NCI-H1930 (cell line): Measurements from ENCODE around the gene ITPRIP.

Experiments
- DNase-seq, 2 experiments: peaks; one replicate each; lab custom pipeline; 2025; lab: John Stamatoyannopoulos, UW

The ITPRIP gene

GRCh38 chr10:104326991-104327610, 11.2 kb downstream of the ITPRIP start:
- no peak for DNase-seq

DNA sequence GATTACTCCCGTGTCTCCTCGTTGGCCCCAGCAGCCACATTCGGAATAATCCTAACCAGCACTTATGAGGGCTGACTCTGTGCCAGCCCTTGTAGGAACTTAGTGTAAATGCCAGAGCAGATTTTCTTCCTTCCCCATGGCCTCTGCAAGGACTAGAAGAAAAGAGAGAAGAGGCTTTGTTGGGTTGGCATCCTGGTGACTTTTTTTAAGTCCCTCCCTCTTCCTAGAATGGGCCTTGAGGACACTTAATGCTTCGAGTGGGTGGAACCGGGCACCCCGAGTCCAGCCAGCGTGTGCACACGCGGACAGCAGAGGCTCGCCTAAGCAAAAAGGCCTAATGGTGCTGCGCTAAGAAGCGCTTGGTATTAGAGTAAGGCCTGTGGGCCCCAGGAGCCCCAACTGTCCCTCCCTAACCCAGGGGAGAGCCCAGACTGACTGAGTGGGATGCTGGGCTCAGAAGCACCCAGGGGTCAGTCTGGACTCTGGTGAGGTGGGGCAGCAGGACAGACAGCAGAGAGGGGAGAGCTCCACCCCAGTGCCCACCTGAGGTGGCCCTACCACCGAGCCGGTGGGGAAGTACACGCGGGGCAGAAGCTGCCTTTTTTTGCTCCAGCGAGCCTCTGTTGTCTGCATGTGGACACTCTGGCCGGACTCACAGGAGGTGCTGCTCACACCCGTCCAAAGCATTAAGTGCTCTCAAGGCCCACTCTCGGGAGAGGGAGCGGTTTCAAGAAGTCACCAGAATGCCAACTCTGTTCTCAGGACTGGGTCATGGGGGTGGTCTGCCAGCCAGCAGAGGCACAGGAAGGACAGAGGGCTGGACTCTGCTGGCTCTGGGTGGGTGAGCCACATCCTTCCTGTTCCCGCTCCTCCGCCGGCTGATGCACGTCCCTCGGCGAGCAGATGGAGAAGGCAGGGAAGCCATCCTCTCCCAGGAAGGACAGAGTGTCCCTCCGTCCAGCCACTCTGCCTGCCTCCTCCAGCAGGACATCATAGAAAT, 12.5 kb downstream of the ITPRIP start:
- DNase-seq, result no peak

- DNase-seq, result no peak
Measured at GRCh38 chr10:104324931-104325330, 13.3 kb downstream of the ITPRIP start.

DNA sequence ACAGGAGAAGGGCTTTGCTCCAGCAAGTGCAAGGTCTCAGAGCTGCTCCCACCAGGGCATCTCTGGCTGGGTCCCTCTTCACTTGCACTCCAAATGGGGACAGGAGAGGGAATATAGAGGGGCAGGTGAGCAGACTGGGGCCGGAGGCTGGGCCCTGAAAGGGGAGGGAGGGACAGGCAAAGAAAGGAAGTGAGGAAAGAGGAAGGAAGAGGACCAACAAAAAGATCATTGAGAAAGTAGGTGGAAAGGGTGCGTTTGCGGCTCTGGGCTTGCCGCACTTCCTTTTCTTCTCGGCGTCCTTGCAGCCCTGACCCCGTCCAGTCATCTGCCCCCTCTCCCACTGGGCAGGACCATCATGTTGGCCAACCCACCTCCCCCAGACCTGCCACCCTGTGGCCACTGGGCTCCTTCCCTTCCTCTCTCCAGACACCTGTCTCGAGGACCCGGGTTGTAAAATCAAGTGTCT, 14.0 kb downstream of the ITPRIP start:
- DNase-seq, result no peak

DNA sequence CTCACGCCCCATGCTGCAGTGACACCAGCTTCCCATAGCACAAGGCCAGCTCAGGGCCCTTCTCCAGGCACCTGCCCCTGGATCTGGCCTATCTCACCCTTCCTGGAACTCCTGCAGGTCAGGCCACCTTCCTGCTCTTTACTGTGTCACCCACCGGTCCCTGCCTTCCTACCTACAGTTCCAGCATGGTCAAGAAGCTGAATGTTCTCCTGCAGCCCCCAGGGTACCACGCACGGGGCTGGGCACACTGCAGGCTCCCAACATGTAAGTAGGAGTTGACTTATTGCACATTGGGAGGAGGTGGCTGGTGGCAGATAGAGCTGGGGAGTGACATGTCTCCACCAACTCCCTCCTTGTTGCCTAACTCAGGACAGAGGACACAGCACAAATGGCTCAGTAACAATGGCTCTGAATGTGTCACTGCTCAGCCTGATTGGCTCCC, 14.5 kb downstream of the ITPRIP start:
- DNase-seq, result no peak

DNA sequence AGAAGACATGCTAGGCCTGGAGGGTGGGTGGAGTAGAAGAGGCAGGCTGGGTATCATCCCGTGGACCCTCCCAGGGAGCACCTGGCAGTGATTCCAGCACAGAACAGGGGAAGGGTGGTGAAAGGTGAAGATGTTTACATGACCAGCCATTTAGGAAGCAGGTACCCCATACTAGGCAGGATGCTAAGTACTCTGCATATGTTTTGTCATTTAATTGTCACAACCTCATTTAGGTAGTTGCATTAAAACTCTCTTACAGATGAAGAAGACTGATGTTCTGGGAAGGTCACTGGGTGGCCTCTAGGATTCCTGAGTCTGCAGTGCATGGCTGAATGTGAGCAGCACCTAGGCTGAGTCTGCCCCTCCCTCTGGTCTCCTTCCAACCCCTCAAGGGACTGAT, 15.2 kb downstream of the ITPRIP start:
- DNase-seq, result no peak

- no peak for DNase-seq
Measured at GRCh38 chr10:104322416-104322782, 15.9 kb downstream of the ITPRIP start.

DNA sequence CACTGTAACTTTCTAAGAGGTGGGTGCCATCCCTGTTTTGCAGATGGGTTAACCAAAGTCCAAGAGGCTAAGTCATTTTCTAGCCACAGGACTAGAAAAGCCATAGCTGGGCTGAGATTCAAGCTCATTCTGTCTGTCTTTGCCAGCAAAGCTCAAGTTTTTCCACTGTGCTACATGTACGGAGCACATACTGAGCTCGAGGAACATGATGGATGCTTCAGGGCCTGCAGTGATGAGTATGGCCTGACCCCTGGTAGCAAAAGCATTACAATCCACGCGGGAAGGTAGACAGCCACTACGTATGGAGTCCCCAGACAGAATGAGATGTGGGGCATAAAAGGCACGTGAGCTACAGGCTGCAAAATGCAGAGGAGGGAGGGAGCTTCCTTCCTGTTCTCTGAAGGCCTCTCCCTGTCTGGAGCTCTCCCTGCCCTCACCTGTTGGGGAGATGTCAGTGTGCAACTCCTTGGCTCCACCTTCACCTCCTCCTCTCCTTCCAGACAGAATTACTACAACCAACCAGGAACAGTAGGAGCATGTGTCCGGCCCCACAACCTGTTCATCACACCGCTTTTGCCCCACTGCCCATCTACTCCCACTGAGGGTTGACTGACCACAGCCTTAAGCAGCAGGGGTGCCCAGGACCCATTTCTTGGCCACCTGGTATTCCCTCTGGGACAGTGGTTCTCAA, 16.4 kb downstream of the ITPRIP start:
- DNase-seq, result no peak

DNA sequence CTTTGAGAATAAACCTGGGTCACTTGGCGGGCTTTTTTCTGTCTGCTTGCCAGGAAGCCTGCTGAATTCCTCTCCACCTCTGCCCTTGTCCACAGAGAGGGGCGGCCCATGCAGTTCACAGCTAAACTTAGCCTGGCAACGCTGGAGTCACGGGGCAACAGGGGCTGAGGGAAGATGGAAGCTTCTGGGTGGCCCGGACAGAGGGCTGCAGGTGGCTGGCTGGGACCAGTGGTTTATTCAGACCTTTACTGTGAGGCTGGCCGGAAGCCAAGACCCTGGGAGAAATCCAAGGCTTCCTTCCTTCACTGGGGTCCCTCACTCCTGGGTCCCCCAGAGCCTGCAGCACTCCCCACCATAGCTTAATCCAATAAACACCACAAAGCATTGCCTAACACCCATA, 17.0 kb downstream of the ITPRIP start:
- no peak for DNase-seq

- no peak for DNase-seq
Measured at GRCh38 chr10:104318810-104319741, 19.2 kb downstream of the ITPRIP start.

DNA sequence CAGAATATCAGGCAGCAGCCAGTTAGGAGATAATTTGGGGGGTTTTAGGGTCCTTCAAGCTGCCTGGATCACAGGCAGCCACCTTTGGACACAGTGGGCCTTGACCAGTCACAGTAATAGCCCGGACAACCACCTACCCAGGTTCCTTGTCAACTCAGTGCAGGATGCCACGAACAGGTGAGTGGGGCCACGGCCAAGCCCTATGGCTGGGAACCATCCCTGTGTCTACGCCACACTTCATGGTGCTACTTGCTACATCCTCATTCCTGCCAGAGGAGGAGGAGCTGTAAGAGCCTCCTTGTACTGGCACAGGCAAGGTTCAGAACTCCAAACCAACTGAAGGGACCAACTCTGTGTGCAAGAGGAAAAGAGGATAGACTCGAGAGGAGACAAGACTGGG, 19.9 kb downstream of the ITPRIP start:
- no peak for DNase-seq

GRCh38 chr10:104317726-104318299, 20.5 kb downstream of the ITPRIP start:
- no peak for DNase-seq

- no peak for DNase-seq
Measured at GRCh38 chr10:104317269-104317710, 21.0 kb downstream of the ITPRIP start.

GRCh38 chr10:104316321-104317099, 21.8 kb downstream of the ITPRIP start:
- no peak for DNase-seq

DNA sequence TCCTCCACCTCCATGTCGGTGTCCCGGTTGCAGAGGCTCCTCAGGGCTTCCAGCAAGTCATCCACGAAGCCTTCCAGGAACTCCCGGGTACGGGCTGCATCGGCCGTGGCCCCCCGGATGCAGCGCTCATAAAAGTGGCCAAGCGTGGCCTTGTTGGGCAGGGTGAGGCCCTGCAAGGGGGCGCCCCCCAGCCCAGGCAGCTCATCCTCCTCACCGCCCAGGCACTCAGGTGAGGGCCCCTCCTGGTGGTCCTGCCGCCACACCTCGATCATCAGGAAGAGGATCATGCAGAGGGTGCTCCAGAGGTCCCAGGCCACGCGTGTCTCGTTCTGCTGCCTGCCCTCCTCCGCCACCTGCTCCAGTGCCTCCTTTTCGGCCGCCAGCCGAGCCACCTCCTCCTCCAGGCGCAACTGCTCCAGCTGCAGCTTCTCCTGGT, 22.8 kb downstream of the ITPRIP start:
- DNase-seq, result no peak

GRCh38 chr10:104314591-104315485, 23.4 kb downstream of the ITPRIP start:
- no peak for DNase-seq

DNA sequence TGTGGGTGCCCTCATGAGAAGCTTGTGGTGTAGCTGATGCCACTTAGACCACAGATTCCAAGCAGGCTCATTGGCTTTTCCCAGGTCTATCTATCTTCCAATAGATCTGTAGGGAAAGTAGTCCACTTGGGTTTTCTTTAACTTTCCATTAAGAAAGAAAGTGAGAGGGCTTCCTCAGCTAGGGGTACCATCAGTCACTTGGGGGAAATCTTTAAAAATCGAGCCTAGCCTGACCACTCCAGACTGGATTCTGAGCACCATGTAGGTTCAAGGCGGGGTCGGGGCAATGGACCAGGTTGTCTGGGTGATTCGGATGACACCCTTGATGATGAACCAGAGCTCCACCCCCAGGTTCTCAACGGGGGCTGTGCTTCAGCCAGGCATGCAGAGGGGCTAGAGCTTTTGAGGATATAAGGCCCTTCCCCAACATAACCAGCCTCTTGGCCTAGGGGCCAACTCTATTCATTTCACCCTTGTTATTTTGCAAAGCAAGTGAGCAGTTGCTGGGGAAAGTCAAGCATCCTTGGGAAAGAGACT, 27.0 kb downstream of the ITPRIP start:
- no peak for DNase-seq
